T-helper 9 cell (primary cell): ENCODE measurements around the gene DLGAP5.

ENCODE experiments used
- DNase-seq: peaks from one replicate; pipeline ENCODE4 v3.0.0-alpha.2; 2020

The DLGAP5 gene

GRCh38 chr14:55129428-55130195 lies 61.8 kb downstream of the DLGAP5 start:
- peak; percentile 55 for DNase-seq

- DNase-seq, result peak; percentile 29
Observed at GRCh38 chr14:55129086-55129427, 62.3 kb downstream of the DLGAP5 start, which contains the start of gene LGALS3. LGALS3 (plus strand) TSS chr14:55129252; CDS start chr14:55137374, 8,122 bp downstream.

- DNase-seq, result no peak
Observed at GRCh38 chr14:55128386-55129085, 62.8 kb downstream of the DLGAP5 start.

- DNase-seq, result no peak
Observed at GRCh38 chr14:55127460-55127951, 63.9 kb downstream of the DLGAP5 start.

- no peak for DNase-seq
Observed at GRCh38 chr14:55126932-55127459, 64.4 kb downstream of the DLGAP5 start.

- DNase-seq, result no peak
Observed at GRCh38 chr14:55126034-55126433, 65.4 kb downstream of the DLGAP5 start.

GRCh38 chr14:55125403-55125802 lies 66.0 kb downstream of the DLGAP5 start:
- no peak for DNase-seq

- DNase-seq, result no peak
Observed at GRCh38 chr14:55124774-55125386, 66.5 kb downstream of the DLGAP5 start.

- DNase-seq, result no peak
Observed at GRCh38 chr14:55123852-55124639, 67.3 kb downstream of the DLGAP5 start.

GRCh38 chr14:55123101-55123500 lies 68.3 kb downstream of the DLGAP5 start:
- DNase-seq, result no peak

GRCh38 chr14:55122440-55122986 lies 68.9 kb downstream of the DLGAP5 start:
- no peak for DNase-seq

GRCh38 chr14:55121628-55122439 lies 69.6 kb downstream of the DLGAP5 start:
- no peak for DNase-seq

GRCh38 chr14:55120571-55121495 lies 70.6 kb downstream of the DLGAP5 start:
- no peak for DNase-seq

GRCh38 chr14:55118761-55119160 lies 72.6 kb downstream of the DLGAP5 start:
- no peak for DNase-seq

GRCh38 chr14:55117803-55118441 lies 73.5 kb downstream of the DLGAP5 start:
- DNase-seq, result no peak

- no peak for DNase-seq
Observed at GRCh38 chr14:55116246-55117030, 74.9 kb downstream of the DLGAP5 start.

GRCh38 chr14:55115861-55116245 lies 75.5 kb downstream of the DLGAP5 start:
- no peak for DNase-seq

- DNase-seq, result no peak
Observed at GRCh38 chr14:55115460-55115859, 75.9 kb downstream of the DLGAP5 start.

- DNase-seq, result no peak
Observed at GRCh38 chr14:55114720-55115119, 76.7 kb downstream of the DLGAP5 start.
